H1 (cell line): Measurements from ENCODE around the gene HEATR5A. TPM values are rescaled to one million over a fixed set of nuclear protein-coding genes. Genes with fewer than 3 reads are reported as not detected.

Source experiments
- FOSL1 ChIP-seq: IDR thresholded peaks from 2 replicates; pipeline ENCODE4 v1.6.1; 2011; ENCODE audit warnings: mild to moderate bottlenecking, low read depth, low read length, moderate library complexity; ENCODE audit not compliant: insufficient read depth
- polyA plus RNA-seq, 7 experiments: library from polyadenylated mRNA; depleted of rRNA in 3 of 7; stranded (reverse) in 5 of 7; unstranded in 2 of 7; fragments of >200 nt in 5 of 7; fragments of 200-250 nt in 2 of 7; gene quantifications; 1 replicate in 5 of 7; 2 replicates in 1 of 7; 4 replicates in 1 of 7; pipeline versions ENCODE4 v1.2.1 to v1.2.3, GENCODE V29; 2011 to 2013; ENCODE audit warnings: missing spikeins in 2 of 7, mixed read lengths in 2 of 7
- total RNA-seq: library from RNA; stranded (reverse); fragmentation: NEBNext Ultra II Directional; extraction: Animal tissue kit (Norgen Biotek cat#: 25700); gene quantifications from 2 replicates; pipeline ENCODE4 v1.2.1, GENCODE V29; 2021

The HEATR5A gene
- total and polyA plus RNA-seq, 2 of the 8 experiments (the other 6 are each of a cell fraction or from before 2014, with no cell fraction given): 9.0 to 36.2 TPM

DNA sequence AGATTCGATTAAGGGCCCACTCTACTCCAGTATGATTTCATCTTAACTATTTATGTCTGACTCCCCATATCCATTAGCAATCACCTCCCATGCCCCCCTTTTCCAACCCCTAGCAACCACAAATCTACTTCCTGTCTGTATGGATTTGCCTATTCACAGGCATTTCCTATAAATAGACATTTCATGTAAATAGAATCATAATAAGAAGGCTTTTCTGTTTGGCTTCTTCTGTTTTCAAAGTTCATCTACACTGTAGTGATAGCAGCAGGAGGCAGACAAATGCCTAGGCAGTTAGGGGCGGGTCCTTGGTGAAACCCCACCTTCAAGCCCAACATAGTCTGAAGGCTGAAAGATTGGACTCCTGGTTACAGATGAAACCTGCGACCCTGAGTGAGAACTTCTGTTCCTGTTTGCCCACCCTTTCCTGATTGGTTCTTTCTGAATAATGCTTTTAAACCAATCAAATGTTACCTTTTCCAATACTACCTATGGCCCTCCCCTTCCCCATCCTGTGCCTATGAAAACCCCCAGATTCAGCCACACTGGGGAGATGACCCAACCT lies 150.6 kb downstream of the HEATR5A start (continued):
- TF ChIP-seq FOSL1: no peak
